ENCODE data around the gene ATAD1. TPM values are rescaled to one million over a fixed set of nuclear protein-coding genes. Genes with fewer than 3 reads are reported as not detected.

Gene ATAD1
- total and polyA plus RNA-seq, 2 of the 8 experiments (the other 6 are each of a cell fraction or from before 2014, with no cell fraction given), result 8.9 to 35.3 TPM

- TF ChIP-seq CHD7 (IDR thresholded peaks at IDR 0.05; ENCODE audit: insufficient replicate concordance, low read length) (no peak), RBBP5 (IDR thresholded peaks at IDR 0.05; ENCODE audit: borderline replicate concordance, low read depth, low read length) (no peak), RXRA (IDR thresholded peaks at IDR 0.05; ENCODE audit: insufficient read depth, low read depth, low read length) (no peak), E2F6 (IDR thresholded peaks at IDR 0.05) (no peak), SP1 (IDR thresholded peaks at IDR 0.05; ENCODE audit: low read depth, low read length) (no peak), TAF1 (IDR thresholded peaks at IDR 0.05; ENCODE audit: low read depth, low read length) (no peak), GTF2F1 (IDR thresholded peaks at IDR 0.05; ENCODE audit: borderline replicate concordance, low read depth, low read length) (no peak), NANOG (IDR thresholded peaks at IDR 0.05; ENCODE audit: insufficient read depth, low read depth, low read length, poor library complexity, severe bottlenecking) (no peak), BACH1 (IDR thresholded peaks at IDR 0.05; ENCODE audit: low read length) (no peak), SIX5 (IDR thresholded peaks at IDR 0.05; ENCODE audit: low read depth, low read length) (no peak), CEBPB (IDR thresholded peaks at IDR 0.05; ENCODE audit: low read depth, low read length) (no peak), HDAC6 (IDR thresholded peaks at IDR 0.05; ENCODE audit: low read depth, low read length) (no peak)
Observed at GRCh38 chr10:87846023-87846422, 28.0 kb upstream of the ATAD1 start (continued).

All from H1 (cell line).